ENCODE results near the gene FAH.

Gene FAH

GRCh38 chr15:80152180-80152895 is 461 bp upstream of the FAH start:
- DNase-seq: peak; percentile 82 to 87

- no peak for DNase-seq
Measured at GRCh38 chr15:80153900-80154299, 1.1 kb downstream of the FAH start.

GRCh38 chr15:80154336-80154735 is 1.5 kb downstream of the FAH start:
- no peak for DNase-seq

- DNase-seq: no peak
Measured at GRCh38 chr15:80155001-80155377, 2.2 kb downstream of the FAH start.

GRCh38 chr15:80155378-80156175 is 2.8 kb downstream of the FAH start:
- peak in 1 of 2 donors; percentile 25 for DNase-seq

GRCh38 chr15:80156176-80156720 is 3.4 kb downstream of the FAH start:
- no peak for DNase-seq

- DNase-seq: no peak
Measured at GRCh38 chr15:80157215-80157614, 4.4 kb downstream of the FAH start.

GRCh38 chr15:80159301-80159700 is 6.5 kb downstream of the FAH start:
- no peak for DNase-seq

- DNase-seq: no peak
Measured at GRCh38 chr15:80159811-80160569, 7.2 kb downstream of the FAH start.

- DNase-seq: peak; percentile 86 to 89
Measured at GRCh38 chr15:80160570-80161156, 7.9 kb downstream of the FAH start.

- DNase-seq: no peak
Measured at GRCh38 chr15:80161468-80162016, 8.7 kb downstream of the FAH start.

- DNase-seq: no peak
Measured at GRCh38 chr15:80162059-80162554, 9.3 kb downstream of the FAH start.

GRCh38 chr15:80163217-80163616 is 10.4 kb downstream of the FAH start:
- DNase-seq: no peak

- no peak for DNase-seq
Measured at GRCh38 chr15:80163897-80164296, 11.1 kb downstream of the FAH start.

- no peak for DNase-seq
Measured at GRCh38 chr15:80167936-80168335, 15.1 kb downstream of the FAH start.

GRCh38 chr15:80168421-80168820 is 15.6 kb downstream of the FAH start:
- DNase-seq: no peak

- no peak for DNase-seq
Measured at GRCh38 chr15:80169768-80170357, 17.1 kb downstream of the FAH start.

- DNase-seq: no peak
Measured at GRCh38 chr15:80170596-80170995, 17.8 kb downstream of the FAH start.

- no peak for DNase-seq
Measured at GRCh38 chr15:80171787-80172186, 19.0 kb downstream of the FAH start.

- DNase-seq: no peak
Measured at GRCh38 chr15:80172401-80172800, 19.6 kb downstream of the FAH start.

- DNase-seq: peak; percentile 36 to 71
Measured at GRCh38 chr15:80173022-80173759, 20.4 kb downstream of the FAH start.

All from inflammatory macrophage treated with lipopolysaccharide for 1 hour (primary cell).